ENCODE data around the gene ASF1B.

The ASF1B gene

DNA sequence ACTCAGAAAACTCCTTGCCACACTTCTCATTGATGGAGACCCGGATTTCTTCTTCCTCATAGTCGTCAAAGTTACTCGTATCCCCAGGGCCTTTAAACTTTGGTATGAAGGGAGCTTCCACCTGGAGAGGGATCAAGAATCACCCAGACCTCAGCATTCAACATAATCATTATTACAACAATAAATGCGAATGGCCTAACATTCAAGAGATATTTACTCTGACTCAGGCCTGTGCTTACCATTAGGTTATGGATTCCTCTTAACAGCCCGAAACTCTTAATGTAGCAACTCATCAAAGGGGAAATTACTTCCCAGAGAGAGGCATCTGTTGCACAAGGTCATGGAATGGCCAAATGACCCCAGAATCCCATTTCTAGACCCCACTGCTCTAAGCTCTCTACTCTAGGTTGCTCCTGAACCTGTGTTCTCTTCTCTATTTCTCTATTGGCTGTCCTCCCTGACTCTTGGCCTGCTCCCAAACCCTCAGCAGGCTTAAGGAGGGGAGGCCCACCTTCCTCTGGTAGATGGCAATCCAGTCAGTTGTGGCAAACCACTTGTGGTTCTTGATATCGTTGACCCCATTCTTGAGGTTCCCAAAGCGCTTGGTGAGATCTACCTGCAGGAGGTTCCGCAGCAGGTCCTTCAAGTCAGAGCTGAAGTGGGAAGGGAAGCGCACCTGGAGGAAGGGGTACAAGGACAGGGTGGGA is 43.1 kb downstream of the ASF1B start:
- no peak overlapping the region for H3K4me3 ChIP-seq
- H3K27ac ChIP-seq, result no peak overlapping the region
- DNase-seq, result no peak
- peaks cover 19 to 34% (median 31%) of the 10 kb centered on the region in 3 donors for H3K36me3 ChIP-seq
- H3K9me3 ChIP-seq, result peaks cover 0 to 8% (median 0%) of the 10 kb centered on the region in 3 donors
- no peaks in the 10 kb centered on the region for H3K27me3 ChIP-seq
- intact Hi-C loops (cut with DNase I; ENCODE audit: low total_unique reads), result no loop called here
- H3K4me1 ChIP-seq, result peaks cover 0 to 20% (median 15%) of the 10 kb centered on the region in 4 donors
- TF ChIP-seq, protein P1, sequence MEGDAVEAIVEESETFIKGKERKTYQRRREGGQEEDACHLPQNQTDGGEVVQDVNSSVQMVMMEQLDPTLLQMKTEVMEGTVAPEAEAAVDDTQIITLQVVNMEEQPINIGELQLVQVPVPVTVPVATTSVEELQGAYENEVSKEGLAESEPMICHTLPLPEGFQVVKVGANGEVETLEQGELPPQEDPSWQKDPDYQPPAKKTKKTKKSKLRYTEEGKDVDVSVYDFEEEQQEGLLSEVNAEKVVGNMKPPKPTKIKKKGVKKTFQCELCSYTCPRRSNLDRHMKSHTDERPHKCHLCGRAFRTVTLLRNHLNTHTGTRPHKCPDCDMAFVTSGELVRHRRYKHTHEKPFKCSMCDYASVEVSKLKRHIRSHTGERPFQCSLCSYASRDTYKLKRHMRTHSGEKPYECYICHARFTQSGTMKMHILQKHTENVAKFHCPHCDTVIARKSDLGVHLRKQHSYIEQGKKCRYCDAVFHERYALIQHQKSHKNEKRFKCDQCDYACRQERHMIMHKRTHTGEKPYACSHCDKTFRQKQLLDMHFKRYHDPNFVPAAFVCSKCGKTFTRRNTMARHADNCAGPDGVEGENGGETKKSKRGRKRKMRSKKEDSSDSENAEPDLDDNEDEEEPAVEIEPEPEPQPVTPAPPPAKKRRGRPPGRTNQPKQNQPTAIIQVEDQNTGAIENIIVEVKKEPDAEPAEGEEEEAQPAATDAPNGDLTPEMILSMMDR (IDR thresholded peaks at IDR 0.05), result no peak

DNA sequence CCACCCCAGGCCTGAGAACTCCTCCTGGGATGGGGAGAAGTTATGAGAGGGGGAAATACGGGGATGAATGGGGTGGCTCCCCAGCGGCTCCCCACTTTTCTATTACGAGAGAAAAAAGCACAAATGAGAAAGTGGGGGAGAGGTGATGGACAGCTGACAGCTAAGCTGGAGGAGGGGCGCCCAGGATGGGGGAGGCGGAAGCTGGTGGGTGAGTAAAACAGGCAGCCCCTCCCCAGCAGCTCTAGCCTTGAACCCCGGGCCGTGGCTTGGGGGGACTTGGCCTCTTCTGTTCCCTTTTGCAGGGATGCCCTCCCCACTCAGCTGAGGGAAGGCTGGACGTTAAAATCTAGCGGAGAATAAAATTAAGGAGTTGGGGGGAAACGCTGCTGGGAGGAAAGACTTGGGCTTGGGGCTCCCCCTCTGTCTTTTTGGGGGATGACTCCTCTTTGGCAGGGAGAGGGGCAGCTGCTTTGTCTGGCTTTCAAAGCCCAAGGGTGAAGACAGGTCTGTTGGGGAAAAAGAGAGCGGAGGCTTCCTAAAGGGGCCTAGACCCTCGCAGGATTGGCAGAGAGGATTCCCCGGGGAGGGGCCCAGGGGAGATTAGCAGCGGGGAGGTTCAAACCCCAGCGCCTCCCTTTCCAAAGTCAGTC is 44.5 kb downstream of the ASF1B start:
- H3K4me1 ChIP-seq, result peaks cover 0 to 20% (median 15%) of the 10 kb centered on the region in 4 donors
- peak overlapping the region; percentile 94 to 99 for H3K27ac ChIP-seq
- intact Hi-C loops (cut with DNase I; ENCODE audit: low total_unique reads), result no loop called here
- peaks cover 8 to 24% (median 23%) of the 10 kb centered on the region in 3 donors for H3K36me3 ChIP-seq
- no peak for DNase-seq
- H3K4me3 ChIP-seq, result peak overlapping the region; percentile 71 to 86
- H3K27me3 ChIP-seq, result no peaks in the 10 kb centered on the region
- TF ChIP-seq, protein P1 (IDR thresholded peaks at IDR 0.05), result no peak
- peaks cover 0 to 8% (median 0%) of the 10 kb centered on the region in 3 donors for H3K9me3 ChIP-seq

DNA sequence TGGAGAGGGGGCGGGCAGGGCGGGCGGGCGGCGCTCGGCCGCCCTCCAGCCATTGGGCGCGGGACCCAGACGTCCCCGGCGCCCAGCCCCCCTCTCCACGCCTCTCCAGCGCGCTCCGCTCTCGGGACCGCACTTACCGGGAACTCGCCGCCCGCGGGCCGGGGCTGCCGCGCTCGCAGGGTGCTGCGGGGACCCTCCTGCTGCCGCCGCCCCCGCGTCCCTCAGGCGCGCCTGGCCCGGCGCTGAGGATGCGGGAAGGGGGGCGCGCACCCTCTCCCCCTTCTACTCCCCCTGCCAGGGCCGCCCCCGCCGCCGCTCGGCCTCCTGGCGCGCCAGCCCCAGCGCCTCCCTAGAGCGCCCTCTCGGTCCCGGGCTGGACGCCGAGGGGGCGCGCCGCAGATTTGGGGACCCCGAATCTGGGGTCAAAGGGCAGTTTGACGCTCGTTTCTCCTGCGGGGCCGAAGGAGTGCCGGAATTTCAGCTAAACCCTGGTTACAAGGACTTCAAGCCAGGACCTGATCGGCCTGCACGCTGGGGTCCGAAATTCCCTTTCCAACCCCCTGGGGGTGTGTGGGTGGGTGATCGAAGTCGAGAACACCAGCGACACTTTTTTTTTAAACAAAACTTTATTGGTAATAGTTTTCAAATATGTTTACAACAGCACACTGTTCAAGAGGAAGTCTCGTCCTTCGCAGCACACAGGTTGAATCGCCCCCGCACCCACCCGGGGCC is 45.1 kb downstream of the ASF1B start:
- Histone ChIP-seq H3K4me3 (peak overlapping the region; percentile 71 to 86), H3K36me3 (peaks cover 2 to 17% (median 16%) of the 10 kb centered on the region in 3 donors), H3K9me3 (peaks cover 0 to 8% (median 0%) of the 10 kb centered on the region in 3 donors), H3K27me3 (no peaks in the 10 kb centered on the region), H3K4me1 (peaks cover 0 to 20% (median 15%) of the 10 kb centered on the region in 4 donors), H3K27ac (peak overlapping the region; percentile 94 to 99)
- intact Hi-C loops (cut with DNase I; ENCODE audit: low total_unique reads), result no loop called here
- DNase-seq, result peak in 1 of 2 donors; percentile 93
- TF ChIP-seq, protein P1 (IDR thresholded peaks at IDR 0.05), result peak; percentile 16 to 17

DNA sequence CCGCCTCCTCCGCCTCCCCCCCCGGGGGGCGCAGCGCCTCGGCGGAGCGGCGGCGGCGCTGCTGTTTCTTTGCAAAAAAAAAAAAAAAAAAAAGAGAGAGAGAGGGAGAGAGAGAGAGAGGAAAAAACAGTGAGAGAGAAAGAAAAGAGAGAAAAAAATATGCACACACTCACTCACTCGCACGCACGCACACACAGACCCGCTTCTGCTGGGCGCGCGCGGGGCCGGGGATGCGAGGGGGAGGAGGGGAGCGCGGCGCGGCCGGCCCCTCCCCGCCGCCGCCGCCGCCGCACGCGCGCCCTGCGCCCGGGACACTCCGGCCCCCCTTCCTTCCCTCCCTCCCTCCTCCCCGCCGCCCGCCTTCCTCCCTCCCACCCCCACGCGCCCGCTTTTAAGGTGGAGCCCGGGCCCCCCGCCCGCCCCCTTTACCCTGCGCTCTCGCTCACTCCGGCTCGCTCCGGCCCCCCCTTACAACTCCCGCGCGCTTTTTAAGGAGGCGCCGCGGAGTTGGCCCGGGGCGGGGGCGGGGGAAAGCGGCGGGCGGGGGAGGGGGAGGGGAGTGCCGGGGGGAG is 45.8 kb downstream of the ASF1B start, which contains the start of gene SAMD1:
Gene SAMD1 (minus strand): TSS at position 243 of the 572 bp plus-strand sequence.
- intact Hi-C loops (cut with DNase I; ENCODE audit: low total_unique reads), result no loop called here
- Histone ChIP-seq H3K36me3 (peaks cover 0 to 15% (median 11%) of the 10 kb centered on the region in 3 donors), H3K4me3 (peak within 1 kb of the TSS; percentile 71 to 86), H3K4me1 (peaks cover 0 to 20% (median 15%) of the 10 kb centered on the region in 4 donors), H3K27ac (peak within 1 kb of the TSS; percentile 94 to 99), H3K27me3 (no peaks in the 10 kb centered on the region), H3K9me3 (peaks cover 0 to 8% (median 0%) of the 10 kb centered on the region in 3 donors)
- DNase-seq, result peak; percentile 93 to 96
- TF ChIP-seq, protein P1 (IDR thresholded peaks at IDR 0.05), result no peak

Data from tibial artery (tissue), 4 donors.